NCI-H1930 (cell line): ENCODE results near the gene EEPD1.

Source experiments
- DNase-seq, 2 experiments: peaks; one replicate each; lab custom pipeline; 2025; lab: John Stamatoyannopoulos, UW

EEPD1 gene

GRCh38 chr7:36190447-36191291 is 37.6 kb downstream of the EEPD1 start:
- no peak for DNase-seq

DNA sequence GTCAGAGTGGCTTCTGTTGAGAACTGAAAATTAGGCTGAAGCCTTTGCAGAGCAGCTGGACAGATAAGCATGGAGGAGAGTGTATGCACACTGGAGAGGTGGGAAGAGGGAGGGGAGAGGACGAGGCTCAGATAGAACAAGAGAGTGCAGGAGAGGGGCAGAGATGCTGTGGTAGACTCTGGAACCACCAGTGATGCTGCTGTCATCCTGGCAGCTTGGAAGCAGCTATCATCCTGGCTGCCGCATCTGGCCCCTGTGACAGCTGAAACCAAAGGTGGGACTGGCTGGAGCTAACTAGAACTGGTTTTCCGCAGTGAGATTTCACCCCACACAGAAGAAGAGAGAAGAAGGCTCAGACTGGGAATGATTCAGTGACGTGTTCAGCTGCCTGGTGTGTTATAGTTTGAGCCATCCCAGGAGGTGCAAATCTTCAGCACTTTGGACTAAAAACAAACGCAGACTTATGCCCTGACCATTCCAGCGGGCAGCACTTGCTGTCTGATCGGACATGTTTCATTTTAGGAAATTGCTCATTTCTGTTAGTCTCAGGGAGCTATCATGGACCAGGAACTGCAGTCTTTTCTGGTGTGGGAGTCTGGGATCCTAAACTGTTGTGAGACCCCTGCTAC is 38.4 kb downstream of the EEPD1 start:
- no peak for DNase-seq

- no peak for DNase-seq
These were observed 39.2 kb downstream of the EEPD1 start for GRCh38 chr7:36192053-36192824.

GRCh38 chr7:36192877-36193276 is 39.8 kb downstream of the EEPD1 start:
- no peak for DNase-seq

DNA sequence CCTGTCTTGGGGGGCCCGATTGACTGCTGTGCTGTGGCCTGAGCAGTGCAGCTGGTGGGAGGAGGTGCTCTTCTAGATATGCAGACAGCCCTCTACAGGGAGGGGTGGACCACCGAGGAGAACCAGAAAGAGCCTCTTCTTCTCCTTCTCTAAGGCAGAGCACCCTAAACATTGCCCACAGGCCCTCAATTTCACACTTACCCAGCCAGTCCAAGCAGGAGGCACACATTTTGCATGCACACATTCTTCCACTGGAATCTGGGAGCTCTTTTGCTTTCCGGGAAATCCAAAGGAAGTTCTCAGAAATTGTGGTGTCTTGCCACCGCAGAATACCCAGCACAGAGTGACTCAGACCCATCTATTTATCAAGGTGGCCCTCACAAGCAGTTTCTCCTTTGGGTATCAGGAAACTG is 45.8 kb downstream of the EEPD1 start:
- no peak for DNase-seq

- no peak for DNase-seq
These were observed 46.3 kb downstream of the EEPD1 start for GRCh38 chr7:36199329-36199728.

DNA sequence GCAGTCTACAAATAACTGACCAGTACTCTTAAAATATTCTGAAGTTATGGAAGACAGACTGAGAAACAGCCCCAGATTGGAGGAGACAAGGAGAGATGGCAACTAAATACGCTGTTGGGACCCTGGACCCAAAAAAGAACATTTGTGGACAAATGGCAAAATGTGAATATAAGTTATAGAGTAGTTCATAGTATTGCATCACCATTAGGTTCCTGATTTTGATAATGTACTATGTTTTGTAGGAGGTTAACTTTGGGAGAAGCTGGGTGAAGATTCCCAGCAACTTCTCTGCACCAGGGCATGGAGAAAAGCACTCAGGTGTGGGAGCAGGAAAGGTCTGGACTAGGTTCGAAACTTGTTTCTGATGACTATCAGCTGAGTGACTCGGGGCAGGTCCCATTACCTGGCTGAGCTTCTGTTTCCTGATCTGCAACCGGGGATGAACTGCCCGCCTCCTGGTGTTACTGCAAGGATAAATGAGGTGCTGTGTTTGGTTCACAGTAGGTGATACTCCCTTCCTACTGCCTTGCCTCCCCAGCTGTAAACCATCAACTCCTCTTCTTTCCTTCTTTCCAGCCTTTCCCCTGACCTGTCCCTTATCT is 48.2 kb downstream of the EEPD1 start:
- no peak for DNase-seq

GRCh38 chr7:36202398-36202797 is 49.3 kb downstream of the EEPD1 start:
- DNase-seq = no peak

- DNase-seq = no peak
These were observed 50.2 kb downstream of the EEPD1 start for GRCh38 chr7:36203071-36203790.

- no peak for DNase-seq
These were observed 51.1 kb downstream of the EEPD1 start for GRCh38 chr7:36204044-36204663.

GRCh38 chr7:36204929-36205635 is 52.0 kb downstream of the EEPD1 start:
- no peak for DNase-seq

- no peak for DNase-seq
These were observed 52.7 kb downstream of the EEPD1 start for GRCh38 chr7:36205803-36206202.

GRCh38 chr7:36207451-36208291 is 54.6 kb downstream of the EEPD1 start:
- no peak for DNase-seq

GRCh38 chr7:36208426-36208825 is 55.4 kb downstream of the EEPD1 start:
- DNase-seq = no peak

DNA sequence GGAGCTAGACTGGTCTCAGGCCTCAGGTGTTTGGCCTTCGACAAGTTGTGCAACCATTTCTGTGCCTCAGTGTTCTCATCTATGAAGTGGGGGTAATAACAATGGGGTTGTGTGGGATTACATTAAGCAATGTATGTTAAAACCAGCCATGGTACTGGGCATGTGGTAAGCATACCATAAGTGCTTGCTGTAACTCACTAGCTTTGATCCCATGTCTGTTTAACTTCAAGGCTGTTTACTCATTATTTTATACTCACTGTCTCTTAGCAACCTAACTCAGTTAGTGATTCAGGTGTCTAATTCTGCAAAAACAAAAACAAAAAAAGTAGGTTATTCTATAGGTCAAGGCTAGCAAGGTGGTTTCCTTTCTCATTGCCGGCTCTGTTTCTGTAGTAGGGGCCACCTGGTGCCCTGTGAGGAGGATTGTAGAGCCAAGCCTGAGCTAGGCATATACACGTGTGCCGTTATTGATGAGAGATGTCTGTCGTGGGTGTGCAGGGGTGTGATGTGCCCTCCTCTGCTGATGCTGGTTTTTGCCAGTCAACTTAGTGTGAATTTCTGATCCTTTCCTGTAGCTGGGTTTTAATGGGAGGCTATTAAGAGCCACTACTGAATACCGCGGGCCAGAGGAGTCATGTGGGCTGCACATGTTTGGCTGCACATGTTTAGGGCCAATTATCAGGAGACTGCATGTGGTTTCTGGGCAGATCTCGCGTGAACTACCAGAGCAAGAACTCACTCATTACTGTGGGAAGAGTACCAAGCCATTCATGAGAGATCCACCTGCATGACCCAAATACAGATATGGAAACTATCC is 56.2 kb downstream of the EEPD1 start:
- DNase-seq = no peak

DNA sequence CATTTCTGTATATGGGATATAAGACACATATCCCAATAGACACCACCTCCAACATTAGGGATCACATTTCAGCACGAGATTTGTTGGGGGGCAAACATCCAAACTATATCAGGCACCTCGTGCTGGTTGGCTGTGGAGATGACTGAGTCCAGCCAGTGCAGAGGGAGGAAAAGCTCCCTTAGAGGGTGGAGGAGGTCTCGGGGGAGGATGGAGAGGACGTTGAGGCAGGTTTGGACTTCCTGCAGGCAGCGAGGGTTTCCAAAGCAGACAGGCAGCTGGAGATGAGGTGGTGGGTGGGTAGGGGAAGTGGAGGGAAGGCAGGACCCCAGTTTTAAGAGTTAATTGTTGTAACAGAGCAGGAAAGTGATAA is 56.7 kb downstream of the EEPD1 start:
- no peak for DNase-seq

- no peak for DNase-seq
These were observed 57.4 kb downstream of the EEPD1 start for GRCh38 chr7:36210291-36210922.
